GM21360 (cell line): Measurements from ENCODE around the gene WIPF3.

Experiments
- ATAC-seq: cut with Tn5 transposase; IDR thresholded peaks from one replicate; pipeline ENCODE4 v1.9.1; 2021; ENCODE audit warnings: mild to moderate bottlenecking, moderate library complexity; ENCODE audit not compliant: unreplicated experiment

The WIPF3 gene

DNA sequence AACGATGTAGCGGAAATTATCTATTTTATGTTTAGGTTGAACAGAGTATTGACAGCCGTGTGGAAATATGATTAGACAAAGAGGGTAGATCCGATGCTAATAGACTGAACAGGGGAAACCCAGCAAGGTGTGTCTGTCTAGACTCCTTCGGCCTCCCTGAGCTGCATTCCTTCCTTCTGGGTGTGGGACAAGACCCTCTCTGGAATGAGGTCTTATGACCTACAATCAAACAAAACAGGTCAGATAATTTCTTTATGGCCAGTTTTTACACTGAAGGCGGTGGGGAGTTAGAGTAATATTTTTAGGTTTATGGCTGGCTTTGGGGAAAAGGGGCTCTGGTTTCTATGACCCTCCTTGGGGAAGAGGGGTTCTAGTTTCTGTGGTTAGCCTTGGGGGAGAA, 41.2 kb downstream of the WIPF3 start:
- no peak for ATAC-seq

DNA sequence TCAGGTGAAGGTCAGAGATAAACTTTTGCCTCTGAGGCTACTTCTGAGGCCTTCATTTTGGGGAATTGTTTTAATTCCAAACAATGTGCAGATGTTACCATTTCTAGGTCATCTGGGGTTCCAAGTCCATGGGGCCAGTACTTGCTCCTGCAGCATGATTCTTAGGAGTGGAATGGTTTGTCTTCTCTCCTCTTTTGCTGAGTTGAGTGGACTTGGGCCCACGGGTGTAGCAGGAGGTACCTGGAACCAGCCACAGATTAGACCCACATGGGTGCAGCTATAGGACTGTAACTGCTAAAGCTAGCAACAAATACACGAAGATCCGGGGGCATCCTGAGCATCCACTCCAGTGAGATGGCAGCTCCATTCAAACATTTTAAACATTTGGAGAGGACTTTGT, 41.6 kb downstream of the WIPF3 start:
- no peak for ATAC-seq

DNA sequence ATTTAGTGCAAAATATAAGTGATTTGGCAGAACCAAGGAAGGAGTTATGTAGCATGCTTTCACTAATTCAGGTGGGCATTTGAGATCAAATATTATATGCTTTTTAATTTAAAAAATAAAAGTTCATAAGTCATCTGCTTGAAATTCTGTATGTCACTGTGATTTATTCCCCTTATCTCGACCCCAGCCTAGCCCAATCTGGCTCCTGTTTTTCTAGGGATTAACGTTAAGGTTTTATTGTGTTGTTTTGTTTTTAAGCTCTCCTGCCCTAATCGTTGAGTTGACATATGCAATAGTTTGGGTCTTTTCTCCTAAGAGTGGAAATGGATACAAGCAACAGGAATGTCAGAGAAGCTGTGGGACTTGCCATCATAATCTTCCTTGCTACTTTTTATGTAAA, 42.6 kb downstream of the WIPF3 start:
- no peak for ATAC-seq

DNA sequence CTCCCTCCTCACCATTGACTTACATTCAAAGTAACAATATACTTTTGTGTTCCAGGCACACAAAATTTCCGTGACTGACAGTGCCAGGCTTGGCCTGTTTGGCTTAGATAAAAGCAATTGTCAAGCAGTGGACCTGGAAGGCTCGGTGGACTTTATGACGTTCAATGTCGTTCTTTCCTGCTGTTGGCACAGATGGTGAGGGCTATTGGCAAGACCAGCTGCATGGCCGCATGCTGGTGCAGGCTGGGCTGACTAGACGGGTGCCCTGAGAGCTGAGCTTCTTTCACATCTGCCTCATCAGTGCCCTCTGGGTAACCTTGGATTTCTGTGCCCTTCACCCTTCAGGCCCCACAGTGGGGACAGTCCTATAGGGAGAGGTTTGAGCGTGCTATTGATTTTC, 45.2 kb downstream of the WIPF3 start:
- no peak for ATAC-seq

DNA sequence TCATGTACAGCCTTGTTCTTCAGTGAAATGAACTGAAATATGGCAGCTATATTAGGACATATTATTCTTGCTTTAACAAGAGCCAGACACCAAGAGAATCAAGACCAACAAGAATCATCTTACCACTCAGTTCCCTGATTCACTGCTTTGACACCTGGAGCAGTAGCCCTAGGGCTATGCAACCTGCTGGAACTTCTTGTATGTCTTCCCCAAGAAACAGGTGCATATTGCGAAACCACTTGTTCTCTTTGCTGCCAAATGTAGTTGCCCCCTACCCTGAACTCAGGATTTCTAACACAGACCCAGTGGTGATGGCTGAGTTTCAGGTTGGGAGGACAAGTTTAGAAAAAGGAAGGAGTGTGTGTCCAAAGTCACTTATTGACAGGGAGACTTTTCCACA, 46.1 kb downstream of the WIPF3 start:
- ATAC-seq, result no peak

DNA sequence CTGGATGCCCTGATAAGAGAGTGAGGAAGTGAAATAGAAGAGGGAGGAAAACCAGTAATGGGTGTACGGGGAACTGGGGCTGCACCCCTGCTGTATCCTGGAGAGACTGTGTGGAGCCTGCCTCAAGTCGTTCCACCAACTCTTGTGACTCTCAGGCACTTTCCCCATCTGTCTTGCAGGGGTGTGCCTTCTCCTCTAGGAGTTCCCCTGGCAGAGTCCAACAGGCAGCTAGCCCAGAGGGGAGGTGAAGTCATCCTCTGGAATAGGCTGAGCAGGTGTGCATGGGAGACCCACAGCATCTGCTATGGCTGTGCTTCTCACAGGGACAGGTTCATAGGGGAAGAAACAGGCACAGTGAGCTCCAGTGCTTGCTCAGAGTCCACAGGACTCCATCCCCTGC, 46.8 kb downstream of the WIPF3 start:
- no peak for ATAC-seq

DNA sequence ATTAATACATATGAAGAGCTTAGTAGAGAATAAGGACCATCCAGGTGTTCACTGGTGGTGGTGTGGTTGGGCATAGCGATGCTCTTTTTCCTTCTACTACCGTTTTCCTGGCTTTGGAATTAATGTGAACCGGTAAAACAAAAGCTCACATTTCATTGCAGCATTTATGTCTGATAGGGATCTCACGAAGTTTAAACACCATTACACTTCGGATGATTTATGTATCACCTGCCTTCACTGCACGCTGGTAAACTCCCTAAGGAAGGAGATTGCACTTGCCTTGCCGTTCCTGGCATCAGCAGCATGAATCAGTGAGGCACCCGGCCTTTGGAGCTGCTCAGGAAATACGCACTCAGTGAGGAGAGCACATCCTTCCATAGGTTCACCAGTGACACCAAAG, 47.5 kb downstream of the WIPF3 start:
- no peak for ATAC-seq

DNA sequence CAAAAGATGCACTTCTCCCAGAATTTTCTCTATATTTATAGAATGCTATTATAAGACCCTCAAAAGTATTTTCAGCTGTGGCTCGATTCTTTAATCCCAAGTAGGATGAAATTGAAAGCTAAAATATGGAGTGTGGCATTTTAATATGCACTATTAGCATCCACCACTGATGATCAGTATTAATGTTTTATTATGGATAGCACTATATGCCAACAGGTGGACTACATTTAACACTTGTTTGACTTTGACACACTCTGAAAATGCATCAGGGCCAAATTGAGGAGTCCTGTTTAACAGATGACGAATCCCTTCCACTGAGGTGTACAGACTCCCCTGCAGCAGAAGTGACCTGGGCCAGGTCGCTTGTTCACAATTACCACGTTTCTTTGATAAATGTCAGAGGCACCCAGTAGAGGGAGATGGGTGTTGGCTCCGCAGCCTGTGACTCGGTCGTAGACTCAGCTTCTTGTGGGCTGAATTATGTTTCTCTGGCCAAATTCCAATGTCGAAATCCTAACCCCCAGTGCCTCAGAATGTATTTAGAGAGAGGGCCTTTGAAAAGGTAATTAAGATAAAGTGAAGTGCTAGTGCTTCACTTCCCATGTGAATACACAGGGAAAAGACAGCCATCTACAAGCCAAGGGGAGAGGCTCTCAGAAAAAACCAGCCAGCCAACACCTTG, 48.1 kb downstream of the WIPF3 start:
- ATAC-seq, result no peak

DNA sequence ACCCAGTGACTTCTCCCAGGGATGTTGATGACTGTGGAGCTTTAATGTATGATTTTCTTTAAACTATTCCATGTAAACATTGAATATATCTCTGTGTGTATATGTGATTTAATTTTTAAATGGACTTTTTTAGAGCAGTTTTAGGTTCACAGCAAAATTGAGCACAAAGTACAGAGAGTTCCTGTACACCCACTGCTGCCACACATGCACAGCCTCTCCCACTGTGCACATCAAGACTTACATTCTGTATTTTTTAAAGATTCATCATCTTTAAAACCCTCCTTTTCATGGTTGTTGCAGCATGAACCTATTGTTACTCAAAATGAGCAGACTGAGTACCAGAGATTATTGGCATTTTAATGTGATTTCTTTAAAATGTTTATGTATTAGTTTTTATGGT, 51.3 kb downstream of the WIPF3 start:
- ATAC-seq, result no peak

DNA sequence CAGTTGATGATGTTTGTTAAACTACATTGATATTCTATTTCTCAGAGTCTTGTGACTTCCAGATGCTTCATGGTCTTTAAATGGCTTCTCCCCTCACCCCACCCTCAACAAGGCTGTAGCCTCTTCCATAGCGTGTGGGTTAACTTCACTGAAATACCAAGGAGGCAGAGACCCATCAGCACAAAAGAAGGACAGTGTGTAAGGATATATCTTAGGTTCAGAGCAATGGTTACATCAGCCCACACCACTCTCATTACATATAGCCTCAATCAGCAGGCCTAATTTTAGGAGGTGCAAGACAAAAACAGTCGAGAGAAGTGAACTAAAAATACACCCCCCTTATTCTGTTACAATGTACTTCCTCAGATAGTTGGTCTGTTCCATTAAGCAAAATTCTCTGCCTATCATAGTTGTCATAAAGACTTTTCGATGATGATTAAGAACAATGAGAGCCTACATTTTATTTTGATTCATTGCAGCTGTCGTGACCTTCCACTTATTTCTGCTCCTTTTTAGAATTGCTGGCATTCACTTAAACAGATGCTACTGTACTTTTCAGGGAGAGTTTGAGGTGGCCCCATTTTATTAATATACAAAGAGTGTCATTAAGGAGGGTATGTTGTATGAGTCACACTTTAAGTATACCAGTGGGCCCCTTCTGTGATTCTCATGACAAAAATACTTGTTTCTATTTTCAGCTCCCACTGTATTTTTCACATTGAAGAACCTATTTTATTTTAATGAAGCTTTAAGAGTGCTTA, 52.1 kb downstream of the WIPF3 start:
- no peak for ATAC-seq

DNA sequence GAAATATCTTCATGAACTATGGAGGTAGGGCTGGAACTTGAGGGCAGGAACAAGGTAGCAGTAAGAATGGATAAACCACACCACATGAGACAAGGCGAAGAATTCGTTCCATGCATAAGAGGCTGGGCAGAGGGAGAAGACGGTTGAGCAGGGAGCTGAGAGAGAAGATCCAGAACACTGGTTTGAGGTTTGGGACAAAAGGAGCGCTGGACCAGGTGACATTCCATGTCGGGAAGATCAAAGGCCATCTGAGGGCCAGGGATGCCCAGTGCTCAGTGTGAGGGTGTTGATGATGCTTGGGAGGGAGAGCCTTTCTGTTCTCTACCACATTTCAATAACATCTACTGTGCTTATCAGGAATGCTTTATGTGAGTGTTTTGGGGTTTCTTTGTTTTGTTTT, 52.8 kb downstream of the WIPF3 start:
- no peak for ATAC-seq

DNA sequence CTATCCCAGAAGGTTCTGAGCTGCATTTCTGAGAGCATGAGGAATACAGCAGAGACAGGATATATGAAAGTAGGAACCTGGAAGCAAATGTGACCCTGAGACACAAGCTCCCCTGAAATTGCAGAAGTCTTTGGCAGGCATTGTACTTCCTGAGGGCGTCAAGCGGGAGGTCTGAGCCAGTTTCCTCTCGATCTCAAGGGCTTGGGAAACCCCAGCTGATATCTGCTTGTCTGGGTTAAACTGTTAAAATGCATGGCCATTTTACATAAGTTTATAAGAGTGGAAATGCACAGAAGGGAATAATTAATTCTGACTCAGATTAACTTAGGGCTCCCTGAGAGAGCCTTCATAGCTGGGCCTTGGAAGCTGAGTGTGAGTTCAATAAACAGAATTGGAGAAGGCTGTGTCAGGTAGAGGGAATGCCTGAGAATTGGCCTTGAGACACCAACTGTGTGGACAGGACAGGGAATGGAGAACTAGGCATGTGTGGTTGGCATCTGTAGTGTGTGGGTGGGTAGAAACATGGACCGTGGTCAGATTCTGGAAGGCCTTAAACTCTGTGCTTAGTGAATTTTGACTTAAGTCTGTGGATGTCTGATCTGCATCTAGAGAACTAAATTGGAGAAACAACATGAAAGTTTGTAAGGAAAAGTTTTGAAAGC, 53.3 kb downstream of the WIPF3 start:
- ATAC-seq, result no peak

DNA sequence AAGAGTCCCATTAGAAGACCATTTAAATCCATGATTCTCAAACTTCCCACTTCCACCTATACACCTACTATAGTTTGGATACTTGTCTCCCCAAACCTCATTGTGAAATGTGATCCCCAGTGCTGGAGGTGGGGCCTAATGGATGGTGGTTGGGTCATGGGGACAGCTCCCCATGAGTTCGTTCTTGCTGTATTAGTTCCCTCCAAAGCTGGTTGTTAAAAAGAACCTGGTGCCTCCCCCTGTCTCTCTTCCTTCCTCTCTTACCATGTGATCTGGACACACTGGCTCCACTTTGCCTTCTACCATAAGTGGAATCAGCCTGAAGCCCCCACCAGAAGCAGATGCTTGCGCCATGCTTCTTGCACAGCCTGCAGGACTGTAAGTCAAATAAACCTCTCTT, 53.9 kb downstream of the WIPF3 start:
- ATAC-seq, result no peak

DNA sequence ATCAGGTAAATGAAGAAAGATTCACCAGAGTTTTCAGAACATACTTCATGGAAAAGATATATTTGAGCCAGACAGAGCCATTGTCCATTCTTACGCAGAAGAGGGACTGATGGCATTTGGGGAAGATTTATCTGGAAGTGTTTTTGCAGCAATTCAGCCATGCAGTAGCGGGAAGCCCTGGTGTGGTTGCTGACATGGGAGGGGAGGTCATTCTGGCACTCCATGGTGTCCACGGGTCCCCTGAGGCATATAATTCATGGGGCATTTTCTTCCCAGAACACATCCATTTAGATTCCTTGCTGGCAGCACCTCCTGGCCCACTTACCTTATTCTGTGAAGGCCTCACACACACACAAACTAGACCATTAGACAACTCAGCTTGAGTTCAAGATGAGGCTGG, 55.6 kb downstream of the WIPF3 start:
- ATAC-seq, result no peak

DNA sequence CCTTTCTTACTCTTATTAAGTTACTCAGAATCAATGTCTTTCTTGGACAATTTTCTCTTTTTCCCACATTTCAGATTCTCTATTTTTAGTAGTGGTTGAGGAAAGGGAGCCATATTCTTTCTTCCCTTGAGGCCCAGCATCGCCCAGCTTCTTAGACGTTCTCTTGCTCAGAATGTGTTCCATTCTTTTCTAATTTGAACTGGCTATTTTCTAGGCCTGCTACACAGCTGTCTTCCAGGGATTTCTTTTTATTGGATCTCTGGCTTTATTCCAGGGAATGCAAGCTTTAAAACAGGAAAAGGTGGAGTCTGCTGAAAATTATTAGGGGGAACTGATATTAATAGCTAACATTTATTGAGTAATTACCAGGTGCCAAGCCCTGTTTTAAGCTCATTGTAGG, 58.3 kb downstream of the WIPF3 start:
- no peak for ATAC-seq

DNA sequence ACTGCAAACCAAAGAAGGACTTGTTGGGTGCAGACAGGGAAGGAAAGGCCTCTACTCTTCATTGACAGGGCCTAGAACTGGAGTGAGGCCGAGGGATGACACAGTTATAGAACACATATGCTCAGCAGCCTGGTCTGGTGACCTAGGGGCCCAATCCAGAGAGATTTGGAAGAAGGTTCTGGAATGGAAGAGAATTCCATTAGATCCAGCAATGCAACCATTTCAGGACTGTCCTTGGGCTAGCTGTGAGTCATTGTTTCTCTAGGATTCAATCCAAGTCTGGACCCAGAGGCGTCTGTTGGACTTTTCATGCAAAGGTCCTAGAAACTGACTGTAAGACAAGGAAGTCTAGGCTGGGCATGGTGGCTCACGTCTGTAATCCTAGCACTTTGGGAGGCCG, 59.2 kb downstream of the WIPF3 start:
- ATAC-seq, result no peak

DNA sequence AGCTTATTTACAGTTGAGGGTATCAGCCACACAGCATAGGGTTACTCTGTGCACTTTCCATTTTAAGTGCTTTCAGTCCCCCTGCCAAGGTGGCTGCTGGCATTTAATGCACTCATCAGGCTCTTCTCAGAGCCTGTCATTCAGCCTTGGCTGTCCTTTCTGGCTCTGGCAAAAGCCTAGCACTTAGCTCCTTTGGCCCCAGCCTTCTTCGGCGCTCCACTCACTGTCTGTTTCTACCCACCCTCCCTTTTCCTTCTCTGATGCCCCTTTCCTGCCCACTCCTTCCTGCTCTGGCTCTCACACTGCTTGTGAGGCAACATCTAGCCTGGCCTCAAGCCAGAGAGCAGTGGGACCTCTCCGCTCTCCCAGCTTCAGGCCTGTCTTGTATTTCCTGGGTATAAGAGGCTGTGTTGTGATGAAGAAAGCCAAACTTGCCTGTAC, 60.2 kb downstream of the WIPF3 start:
- ATAC-seq, result no peak

DNA sequence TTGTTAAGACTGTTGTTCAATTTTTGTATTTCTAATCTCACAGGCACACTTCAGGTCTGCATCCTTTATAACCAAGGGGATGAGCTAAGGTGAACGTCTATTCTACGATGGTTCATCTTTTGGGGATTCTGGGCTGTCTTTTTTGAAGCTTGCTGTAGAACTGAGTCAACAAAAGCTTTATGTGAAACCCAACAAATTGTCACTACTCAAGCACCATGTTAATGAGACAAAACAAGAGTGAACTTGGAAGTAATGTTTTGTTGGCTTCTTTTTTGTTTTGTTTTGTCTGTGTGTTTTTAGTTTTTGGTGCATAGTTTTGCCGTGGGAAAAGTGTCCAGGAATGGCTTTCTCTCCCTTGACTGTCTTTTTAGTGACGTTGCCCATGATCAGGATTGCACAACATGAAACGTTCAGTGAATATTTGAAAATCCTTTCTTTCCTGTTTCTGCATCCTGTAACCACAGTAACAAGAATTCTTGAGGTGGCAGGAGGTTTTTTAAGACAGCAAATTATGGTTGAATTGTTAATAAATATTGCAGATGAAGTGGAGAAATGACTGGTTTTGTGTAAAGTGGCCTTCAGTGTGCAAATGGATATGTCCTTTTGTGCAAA, 65.6 kb downstream of the WIPF3 start:
- no peak for ATAC-seq

DNA sequence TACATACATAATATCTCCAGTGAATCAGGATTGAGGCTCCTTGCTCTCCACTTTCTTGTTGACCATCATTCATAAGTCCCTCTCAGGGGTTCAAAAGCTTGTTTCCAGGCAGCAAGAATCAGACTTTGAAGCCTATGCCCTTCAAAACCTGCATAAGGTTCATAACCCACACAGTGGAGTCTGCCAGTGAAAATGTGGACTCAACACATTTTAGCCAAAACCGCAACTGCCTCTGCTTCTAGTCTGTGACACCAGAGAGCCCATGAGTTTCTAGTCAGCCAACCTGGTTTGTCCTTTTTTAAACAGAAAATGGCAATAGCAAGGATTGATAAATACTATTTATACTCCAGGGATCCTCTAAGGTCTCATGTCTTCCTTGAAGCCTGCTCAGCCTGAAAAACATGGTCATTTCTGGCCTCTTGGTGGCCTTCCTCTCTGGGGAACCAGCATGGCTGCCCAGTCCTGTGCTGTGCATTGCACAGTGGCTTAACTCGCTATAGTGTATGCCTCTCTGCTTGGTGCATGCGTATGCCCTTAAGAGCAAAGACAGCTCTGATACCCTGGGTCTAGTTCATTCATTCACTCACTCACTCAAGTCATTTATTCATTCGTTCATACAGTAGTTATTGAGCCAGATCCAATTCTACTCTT, 67.5 kb downstream of the WIPF3 start:
- no peak for ATAC-seq

DNA sequence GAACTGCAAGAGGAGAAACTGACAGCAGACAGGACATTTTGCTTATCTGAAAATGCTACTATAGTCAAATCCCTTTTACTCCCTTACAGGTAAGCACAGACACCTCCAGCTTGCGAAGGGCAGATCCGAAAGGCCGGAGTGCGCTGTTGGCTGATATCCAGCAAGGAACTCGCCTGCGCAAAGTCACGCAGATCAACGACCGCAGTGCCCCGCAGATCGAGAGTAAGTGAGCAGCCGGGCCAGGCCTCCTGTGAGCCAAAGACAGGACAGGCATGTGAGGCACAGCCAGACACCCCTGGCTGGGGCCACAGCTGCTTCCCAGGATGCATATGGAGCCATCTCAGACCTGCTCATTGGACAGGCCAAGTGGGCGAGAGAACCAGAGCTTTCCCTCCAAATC, 69.4 kb downstream of the WIPF3 start:
- ATAC-seq, result no peak

DNA sequence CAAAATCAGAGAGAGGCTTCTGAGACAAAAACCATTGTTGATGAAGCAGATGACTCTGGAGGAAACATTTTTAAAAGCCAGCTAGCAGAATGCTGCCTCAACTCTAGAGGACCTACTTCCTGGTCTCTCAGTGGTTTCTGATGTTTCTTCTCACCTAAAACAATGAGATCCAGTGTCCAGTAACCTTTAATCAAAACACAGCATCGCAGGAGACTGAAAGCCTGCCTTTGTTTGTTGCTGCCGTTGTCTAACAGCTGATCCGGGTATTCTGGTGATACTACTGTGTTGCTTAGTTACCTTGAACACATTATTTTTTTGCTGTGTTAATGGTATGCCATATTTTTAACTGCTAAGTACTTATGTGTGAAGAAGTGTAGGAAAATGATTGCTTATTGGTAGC, 70.9 kb downstream of the WIPF3 start:
- ATAC-seq, result no peak
